ENCODE data around the gene ANKRD11.
A peak's percentile ranks its signal among the peaks of the same experiment; 100 is the strongest.

The ANKRD11 gene

GRCh38 chr16:89230255-89230654 lies 260.1 kb downstream of the ANKRD11 start:
- DNase-seq = peak in 1 of 42 donors; percentile 7

GRCh38 chr16:89224665-89225064 lies 265.7 kb downstream of the ANKRD11 start:
- intact Hi-C loops (cut with DNase I) = no loop called here
- no peak for DNase-seq

More at GRCh38 chr16:89230255-89230654, 260.1 kb downstream of the ANKRD11 start:
- intact Hi-C loops (cut with DNase I) = no loop called here

- no peak for DNase-seq
- intact Hi-C loops (cut with DNase I) = no loop called here
These were observed 267.4 kb downstream of the ANKRD11 start for GRCh38 chr16:89222931-89223330.

GRCh38 chr16:89221604-89222003 lies 268.8 kb downstream of the ANKRD11 start:
- no peak for DNase-seq
- intact Hi-C loops (cut with DNase I) = no loop called here

- DNase-seq = no peak
- intact Hi-C loops (cut with DNase I) = no loop called here
These were observed 271.0 kb downstream of the ANKRD11 start for GRCh38 chr16:89219365-89219764.
